ENCODE measurements around the gene GALNTL6. TPM values are rescaled to one million over a fixed set of nuclear protein-coding genes. Genes with fewer than 3 reads are reported as not detected.

Gene GALNTL6
- total and polyA plus RNA-seq, 4 donors, result 6.1 to 25.4 (median 22.5) TPM

- 73% methylated on average over 1 of the region's 1 CpG for WGBS (ENCODE audit: insufficient coverage)
- no peaks in the 10 kb centered on the region for H3K36me3 ChIP-seq (ENCODE audit: control insufficient read depth, insufficient read depth, low read length)
- DNase-seq (ENCODE audit: low read depth in 4 of 6, low spot score in 6 of 6), result no peak
Measured at GRCh38 chr4:172018358-172018757, 205.2 kb downstream of the GALNTL6 start.

GRCh38 chr4:172035562-172035961, 222.4 kb downstream of the GALNTL6 start:
- 100% methylated on average over 1 of the region's 2 CpGs for WGBS (ENCODE audit: insufficient coverage)
- H3K27ac ChIP-seq (ENCODE audit: low read depth, low read length), result no peak overlapping the region
- H3K27me3 ChIP-seq (ENCODE audit: control insufficient read depth, insufficient read depth, low read length), result no peaks in the 10 kb centered on the region
- no peaks in the 10 kb centered on the region for H3K4me1 ChIP-seq (ENCODE audit: control insufficient read depth, insufficient read depth, low read length)
- H3K9me3 ChIP-seq (ENCODE audit: control insufficient read depth, insufficient read depth, low read length), result no peaks in the 10 kb centered on the region
- DNase-seq (ENCODE audit: low read depth in 4 of 6, low spot score in 6 of 6), result peak in 2 of 6 donors; percentile 20 to 50
- no peak overlapping the region for H3K4me3 ChIP-seq (ENCODE audit: low read depth, low read length)
- no peaks in the 10 kb centered on the region for H3K36me3 ChIP-seq (ENCODE audit: control insufficient read depth, insufficient read depth, low read length)

More at GRCh38 chr4:172018358-172018757, 205.2 kb downstream of the GALNTL6 start:
- Histone ChIP-seq H3K27me3 (ENCODE audit: control insufficient read depth, insufficient read depth, low read length) (no peaks in the 10 kb centered on the region), H3K4me1 (ENCODE audit: control insufficient read depth, insufficient read depth, low read length) (no peaks in the 10 kb centered on the region), H3K4me3 (ENCODE audit: low read depth, low read length) (no peak overlapping the region), H3K9me3 (ENCODE audit: control insufficient read depth, insufficient read depth, low read length) (no peaks in the 10 kb centered on the region), H3K27ac (ENCODE audit: low read depth, low read length) (no peak overlapping the region)

- Histone ChIP-seq H3K36me3 (ENCODE audit: control insufficient read depth, insufficient read depth, low read length) (no peaks in the 10 kb centered on the region), H3K27me3 (ENCODE audit: control insufficient read depth, insufficient read depth, low read length) (no peaks in the 10 kb centered on the region), H3K4me3 (ENCODE audit: low read depth, low read length) (no peak overlapping the region), H3K4me1 (ENCODE audit: control insufficient read depth, insufficient read depth, low read length) (no peaks in the 10 kb centered on the region), H3K9me3 (ENCODE audit: control insufficient read depth, insufficient read depth, low read length) (no peaks in the 10 kb centered on the region), H3K27ac (ENCODE audit: low read depth, low read length) (no peak overlapping the region)
- peak in 1 of 6 donors; percentile 20 for DNase-seq (ENCODE audit: low read depth in 4 of 6, low spot score in 6 of 6)
Measured at GRCh38 chr4:172040766-172041165, 227.6 kb downstream of the GALNTL6 start.

GRCh38 chr4:172042714-172043114, 229.5 kb downstream of the GALNTL6 start:
- H3K4me3 ChIP-seq (ENCODE audit: low read depth, low read length), result no peak overlapping the region
- H3K27me3 ChIP-seq (ENCODE audit: control insufficient read depth, insufficient read depth, low read length), result no peaks in the 10 kb centered on the region
- no peaks in the 10 kb centered on the region for H3K4me1 ChIP-seq (ENCODE audit: control insufficient read depth, insufficient read depth, low read length)
- peak in 2 of 6 donors; percentile 27 to 40 for DNase-seq (ENCODE audit: low read depth in 4 of 6, low spot score in 6 of 6)
- H3K9me3 ChIP-seq (ENCODE audit: control insufficient read depth, insufficient read depth, low read length), result no peaks in the 10 kb centered on the region
- no peak overlapping the region for H3K27ac ChIP-seq (ENCODE audit: low read depth, low read length)
- WGBS (ENCODE audit: insufficient coverage), result 72% methylated on average over 2 of the region's 3 CpGs
- no peaks in the 10 kb centered on the region for H3K36me3 ChIP-seq (ENCODE audit: control insufficient read depth, insufficient read depth, low read length)

GRCh38 chr4:172045981-172046380, 232.8 kb downstream of the GALNTL6 start:
- Histone ChIP-seq H3K27ac (ENCODE audit: low read depth, low read length) (no peak overlapping the region), H3K4me3 (ENCODE audit: low read depth, low read length) (no peak overlapping the region), H3K9me3 (ENCODE audit: control insufficient read depth, insufficient read depth, low read length) (no peaks in the 10 kb centered on the region), H3K27me3 (ENCODE audit: control insufficient read depth, insufficient read depth, low read length) (no peaks in the 10 kb centered on the region), H3K36me3 (ENCODE audit: control insufficient read depth, insufficient read depth, low read length) (no peaks in the 10 kb centered on the region), H3K4me1 (ENCODE audit: control insufficient read depth, insufficient read depth, low read length) (no peaks in the 10 kb centered on the region)
- no CpG with 5 or more reads among the region's 2 CpGs for WGBS (ENCODE audit: insufficient coverage)
- no peak for DNase-seq (ENCODE audit: low read depth in 4 of 6, low spot score in 6 of 6)

GRCh38 chr4:172048666-172049065, 235.5 kb downstream of the GALNTL6 start:
- Histone ChIP-seq H3K27me3 (ENCODE audit: control insufficient read depth, insufficient read depth, low read length) (no peaks in the 10 kb centered on the region), H3K36me3 (ENCODE audit: control insufficient read depth, insufficient read depth, low read length) (no peaks in the 10 kb centered on the region), H3K4me3 (ENCODE audit: low read depth, low read length) (no peak overlapping the region), H3K27ac (ENCODE audit: low read depth, low read length) (no peak overlapping the region), H3K9me3 (ENCODE audit: control insufficient read depth, insufficient read depth, low read length) (no peaks in the 10 kb centered on the region), H3K4me1 (ENCODE audit: control insufficient read depth, insufficient read depth, low read length) (no peaks in the 10 kb centered on the region)
- no CpG with 5 or more reads among the region's 1 CpG for WGBS (ENCODE audit: insufficient coverage)
- peak in 4 of 6 donors; percentile 11 to 78 (median 46) for DNase-seq (ENCODE audit: low read depth in 4 of 6, low spot score in 6 of 6)

GRCh38 chr4:172050911-172051310, 237.7 kb downstream of the GALNTL6 start:
- 97% methylated on average over 4 of the region's 4 CpGs for WGBS (ENCODE audit: insufficient coverage)
- DNase-seq (ENCODE audit: low read depth in 4 of 6, low spot score in 6 of 6), result no peak
- Histone ChIP-seq H3K4me1 (ENCODE audit: control insufficient read depth, insufficient read depth, low read length) (no peaks in the 10 kb centered on the region), H3K27me3 (ENCODE audit: control insufficient read depth, insufficient read depth, low read length) (no peaks in the 10 kb centered on the region), H3K9me3 (ENCODE audit: control insufficient read depth, insufficient read depth, low read length) (no peaks in the 10 kb centered on the region), H3K27ac (ENCODE audit: low read depth, low read length) (no peak overlapping the region), H3K4me3 (ENCODE audit: low read depth, low read length) (no peak overlapping the region), H3K36me3 (ENCODE audit: control insufficient read depth, insufficient read depth, low read length) (no peaks in the 10 kb centered on the region)

- H3K9me3 ChIP-seq (ENCODE audit: control insufficient read depth, insufficient read depth, low read length), result no peaks in the 10 kb centered on the region
- H3K36me3 ChIP-seq (ENCODE audit: control insufficient read depth, insufficient read depth, low read length), result no peaks in the 10 kb centered on the region
- H3K27ac ChIP-seq (ENCODE audit: low read depth, low read length), result no peak overlapping the region
- WGBS (ENCODE audit: insufficient coverage), result no CpG with 5 or more reads among the region's 1 CpG
- H3K27me3 ChIP-seq (ENCODE audit: control insufficient read depth, insufficient read depth, low read length), result no peaks in the 10 kb centered on the region
- no peaks in the 10 kb centered on the region for H3K4me1 ChIP-seq (ENCODE audit: control insufficient read depth, insufficient read depth, low read length)
- DNase-seq (ENCODE audit: low read depth in 4 of 6, low spot score in 6 of 6), result no peak
- no peak overlapping the region for H3K4me3 ChIP-seq (ENCODE audit: low read depth, low read length)
Measured at GRCh38 chr4:172055046-172055445, 241.8 kb downstream of the GALNTL6 start.

- no peak for DNase-seq (ENCODE audit: low read depth in 4 of 6, low spot score in 6 of 6)
- H3K4me1 ChIP-seq (ENCODE audit: control insufficient read depth, insufficient read depth, low read length), result no peaks in the 10 kb centered on the region
- no peak overlapping the region for H3K4me3 ChIP-seq (ENCODE audit: low read depth, low read length)
- 83% methylated on average over 2 of the region's 2 CpGs for WGBS (ENCODE audit: insufficient coverage)
- no peaks in the 10 kb centered on the region for H3K9me3 ChIP-seq (ENCODE audit: control insufficient read depth, insufficient read depth, low read length)
- H3K36me3 ChIP-seq (ENCODE audit: control insufficient read depth, insufficient read depth, low read length), result no peaks in the 10 kb centered on the region
- H3K27ac ChIP-seq (ENCODE audit: low read depth, low read length), result no peak overlapping the region
- H3K27me3 ChIP-seq (ENCODE audit: control insufficient read depth, insufficient read depth, low read length), result no peaks in the 10 kb centered on the region
Measured at GRCh38 chr4:172055498-172055897, 242.3 kb downstream of the GALNTL6 start.

GRCh38 chr4:172061204-172061603, 248.0 kb downstream of the GALNTL6 start:
- Histone ChIP-seq H3K9me3 (ENCODE audit: control insufficient read depth, insufficient read depth, low read length) (no peaks in the 10 kb centered on the region), H3K4me3 (ENCODE audit: low read depth, low read length) (no peak overlapping the region), H3K27ac (ENCODE audit: low read depth, low read length) (no peak overlapping the region), H3K4me1 (ENCODE audit: control insufficient read depth, insufficient read depth, low read length) (no peaks in the 10 kb centered on the region), H3K27me3 (ENCODE audit: control insufficient read depth, insufficient read depth, low read length) (no peaks in the 10 kb centered on the region), H3K36me3 (ENCODE audit: control insufficient read depth, insufficient read depth, low read length) (no peaks in the 10 kb centered on the region)
- DNase-seq (ENCODE audit: low read depth in 4 of 6, low spot score in 6 of 6), result no peak
- WGBS (ENCODE audit: insufficient coverage), result no CpG with 5 or more reads among the region's 1 CpG
